Measurements from ENCODE around the gene GAS2L2. TPM values are rescaled to one million over a fixed set of nuclear protein-coding genes. Genes with fewer than 3 reads are reported as not detected.
A peak's percentile ranks its signal among the peaks of the same experiment; 100 is the strongest.
"Not testable (repeated sequence)": the region's sequence is repeated elsewhere in the genome, so short reads cannot be mapped to it uniquely, and the experiment has no call there.

Gene GAS2L2
- total RNA-seq, 1 donor from 2014 or later = not detected

DNA sequence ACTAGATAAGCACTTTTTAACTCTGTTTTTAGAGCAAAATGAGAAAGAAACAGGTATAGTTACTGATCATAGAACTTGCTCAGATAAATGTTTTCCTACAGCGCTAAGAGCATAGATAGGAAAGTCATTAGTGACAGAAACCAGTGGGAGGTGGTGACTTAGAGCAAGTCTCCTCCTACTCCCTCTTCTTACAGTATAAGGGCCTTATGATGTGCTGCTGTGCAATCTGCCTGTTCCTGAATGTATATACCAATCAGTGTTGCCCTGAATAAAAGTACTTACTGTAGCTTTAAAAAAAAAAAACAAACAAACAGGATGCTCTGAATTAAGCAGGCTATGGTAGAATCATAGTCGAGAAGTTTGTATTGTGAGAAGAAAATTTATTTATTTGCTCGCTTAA, 44.9 kb downstream of the GAS2L2 start:
- peaks cover 8% of the 10 kb centered on the region for H3K36me3 ChIP-seq (ENCODE audit: control insufficient read depth, insufficient read depth, low read length)
- FAIRE-seq = no peak

DNA sequence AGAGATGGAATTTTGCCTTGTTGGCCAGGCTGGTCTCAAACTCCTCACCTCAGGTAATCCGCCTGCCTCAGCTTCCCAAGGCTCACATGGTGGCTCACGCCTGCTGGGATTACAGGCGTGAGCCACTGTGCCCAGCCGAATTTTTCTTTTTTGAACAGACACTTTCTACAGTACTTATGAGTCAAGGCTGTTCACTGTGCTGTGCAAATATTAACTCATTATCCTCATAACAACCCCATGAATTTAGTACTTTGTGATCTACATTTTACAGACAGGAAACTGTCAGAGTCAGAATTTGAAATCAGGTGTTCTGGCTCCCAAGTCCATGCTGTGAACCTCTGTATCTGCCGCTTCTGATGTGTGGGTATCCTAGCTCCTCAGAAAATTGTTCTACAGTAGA, 47.3 kb downstream of the GAS2L2 start:
- TF ChIP-seq, protein P1, sequence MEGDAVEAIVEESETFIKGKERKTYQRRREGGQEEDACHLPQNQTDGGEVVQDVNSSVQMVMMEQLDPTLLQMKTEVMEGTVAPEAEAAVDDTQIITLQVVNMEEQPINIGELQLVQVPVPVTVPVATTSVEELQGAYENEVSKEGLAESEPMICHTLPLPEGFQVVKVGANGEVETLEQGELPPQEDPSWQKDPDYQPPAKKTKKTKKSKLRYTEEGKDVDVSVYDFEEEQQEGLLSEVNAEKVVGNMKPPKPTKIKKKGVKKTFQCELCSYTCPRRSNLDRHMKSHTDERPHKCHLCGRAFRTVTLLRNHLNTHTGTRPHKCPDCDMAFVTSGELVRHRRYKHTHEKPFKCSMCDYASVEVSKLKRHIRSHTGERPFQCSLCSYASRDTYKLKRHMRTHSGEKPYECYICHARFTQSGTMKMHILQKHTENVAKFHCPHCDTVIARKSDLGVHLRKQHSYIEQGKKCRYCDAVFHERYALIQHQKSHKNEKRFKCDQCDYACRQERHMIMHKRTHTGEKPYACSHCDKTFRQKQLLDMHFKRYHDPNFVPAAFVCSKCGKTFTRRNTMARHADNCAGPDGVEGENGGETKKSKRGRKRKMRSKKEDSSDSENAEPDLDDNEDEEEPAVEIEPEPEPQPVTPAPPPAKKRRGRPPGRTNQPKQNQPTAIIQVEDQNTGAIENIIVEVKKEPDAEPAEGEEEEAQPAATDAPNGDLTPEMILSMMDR (IDR thresholded peaks at IDR 0.05; ENCODE audit: insufficient read depth, low read length, severe bottlenecking) = no peak
- Histone ChIP-seq H3K4me3 (ENCODE audit: low read depth, low read length) (no peak overlapping the region), H3K36me3 (ENCODE audit: control insufficient read depth, insufficient read depth, low read length) (peaks cover 2% of the 10 kb centered on the region), H3K27me3 (ENCODE audit: control insufficient read depth, insufficient read depth, low read length) (no peaks in the 10 kb centered on the region)
- DNase-seq (ENCODE audit: low read depth) (peak; percentile 30), FAIRE-seq (no peak)

More for the DNA sequence above, 44.9 kb downstream of the GAS2L2 start:
- no peaks in the 10 kb centered on the region for H3K27me3 ChIP-seq (ENCODE audit: control insufficient read depth, insufficient read depth, low read length)
- TF ChIP-seq, protein P1 (IDR thresholded peaks at IDR 0.05; ENCODE audit: insufficient read depth, low read length, severe bottlenecking) = no peak
- no peak for DNase-seq (ENCODE audit: low read depth)
- H3K4me3 ChIP-seq (ENCODE audit: low read depth, low read length) = no peak overlapping the region

DNA sequence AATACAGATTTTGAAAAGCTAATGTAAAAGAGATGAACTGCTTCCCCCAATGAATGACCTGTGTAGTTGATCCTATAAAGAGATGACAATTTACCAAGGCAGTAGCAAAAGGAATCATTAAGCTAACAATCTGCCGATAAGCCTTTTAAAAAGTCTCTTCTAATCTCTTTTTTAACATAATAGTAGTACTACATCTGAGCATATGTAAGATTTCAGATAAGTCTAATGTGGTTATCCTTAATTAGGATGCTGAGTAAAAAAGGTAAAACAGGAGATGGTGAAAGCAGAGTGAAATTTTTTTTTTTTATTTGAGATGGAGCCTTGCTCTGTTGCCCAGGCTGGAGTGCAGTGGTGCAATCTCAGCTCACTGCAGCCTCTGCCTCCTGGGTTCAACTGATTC, 47.8 kb downstream of the GAS2L2 start:
- no peak overlapping the region for H3K4me3 ChIP-seq (ENCODE audit: low read depth, low read length)
- H3K27me3 ChIP-seq (ENCODE audit: control insufficient read depth, insufficient read depth, low read length) = no peaks in the 10 kb centered on the region
- TF ChIP-seq, protein P1 (IDR thresholded peaks at IDR 0.05; ENCODE audit: insufficient read depth, low read length, severe bottlenecking) = no peak
- H3K36me3 ChIP-seq (ENCODE audit: control insufficient read depth, insufficient read depth, low read length) = peaks cover 1% of the 10 kb centered on the region
- DNase-seq (ENCODE audit: low read depth) (no peak), FAIRE-seq (no peak)

DNA sequence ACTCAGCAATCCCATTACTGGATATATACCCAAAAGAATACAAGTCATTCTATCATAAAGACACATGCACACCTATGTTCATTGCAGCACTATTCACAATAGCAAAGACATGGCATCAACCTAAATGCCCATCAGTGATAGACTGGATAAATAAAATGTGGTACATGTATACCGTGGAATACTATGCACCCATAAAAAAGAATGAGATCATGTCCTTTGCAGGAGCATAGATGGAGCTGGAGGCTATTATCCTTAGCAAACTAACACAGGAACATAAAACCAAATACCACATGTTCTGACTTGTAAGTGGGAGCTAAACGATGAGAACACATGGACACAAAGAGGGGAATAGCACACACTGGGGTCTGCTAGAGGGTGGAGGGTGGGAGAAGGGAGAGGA, 49.7 kb downstream of the GAS2L2 start:
- not testable (repeated sequence) for H3K4me3 ChIP-seq (ENCODE audit: low read depth, low read length); H3K27me3 ChIP-seq (ENCODE audit: control insufficient read depth, insufficient read depth, low read length); DNase-seq (ENCODE audit: low read depth); FAIRE-seq; H3K36me3 ChIP-seq (ENCODE audit: control insufficient read depth, insufficient read depth, low read length)

DNA sequence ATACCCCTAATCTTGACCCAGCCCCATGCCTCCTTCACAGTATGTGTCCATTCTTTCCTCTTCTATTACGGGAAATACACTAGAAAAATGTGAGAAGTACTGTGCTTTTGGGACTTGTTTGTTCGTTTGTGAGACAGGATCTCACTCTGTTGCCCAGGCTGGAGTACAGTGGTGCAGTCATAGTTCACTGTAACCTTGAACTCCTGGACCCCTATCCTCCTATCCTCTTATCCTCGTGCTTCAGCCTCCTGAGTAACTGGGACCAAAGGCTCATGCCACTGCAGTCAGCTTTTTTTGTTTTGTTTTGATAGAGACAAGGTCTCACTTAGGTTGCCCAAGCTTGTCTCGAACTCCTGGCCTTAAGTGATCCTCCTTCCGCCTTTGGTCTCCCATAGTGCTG, 51.5 kb downstream of the GAS2L2 start:
- FAIRE-seq (no peak), DNase-seq (ENCODE audit: low read depth) (no peak)
- H3K36me3 ChIP-seq (ENCODE audit: control insufficient read depth, insufficient read depth, low read length) = peaks cover 1% of the 10 kb centered on the region
- H3K27me3 ChIP-seq (ENCODE audit: control insufficient read depth, insufficient read depth, low read length) = no peaks in the 10 kb centered on the region
- TF ChIP-seq, protein P1 (IDR thresholded peaks at IDR 0.05; ENCODE audit: insufficient read depth, low read length, severe bottlenecking) = no peak
- H3K4me3 ChIP-seq (ENCODE audit: low read depth, low read length) = no peak overlapping the region

DNA sequence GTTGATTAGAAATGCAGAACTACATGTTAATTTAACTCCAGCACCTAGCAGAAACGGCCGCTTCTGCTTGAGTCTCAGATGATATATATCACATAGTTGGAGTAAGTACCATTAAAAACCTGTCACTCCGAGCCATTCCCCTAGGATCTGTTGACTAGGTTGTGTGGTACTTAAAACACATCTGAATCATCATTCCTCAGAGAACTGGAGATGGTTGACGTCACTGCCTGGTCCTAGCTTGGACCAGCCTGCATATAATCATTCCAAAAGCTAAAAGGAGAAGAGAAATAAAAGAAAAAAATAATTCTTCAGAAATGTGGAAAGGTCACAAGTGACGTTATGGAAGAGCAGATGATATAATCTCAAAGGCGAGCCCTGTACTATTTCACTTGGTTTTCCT, 52.9 kb downstream of the GAS2L2 start:
- DNase-seq (ENCODE audit: low read depth) (no peak), FAIRE-seq (no peak)
- Histone ChIP-seq H3K27me3 (ENCODE audit: control insufficient read depth, insufficient read depth, low read length) (no peaks in the 10 kb centered on the region), H3K4me3 (ENCODE audit: low read depth, low read length) (no peak overlapping the region), H3K36me3 (ENCODE audit: control insufficient read depth, insufficient read depth, low read length) (peaks cover 4% of the 10 kb centered on the region)
- TF ChIP-seq, protein P1 (IDR thresholded peaks at IDR 0.05; ENCODE audit: insufficient read depth, low read length, severe bottlenecking) = no peak

All from bronchial epithelial cell (primary cell).